Keratinocyte (primary cell): ENCODE measurements around the gene IL7R.

Experiments
- CTCF ChIP-seq, 3 experiments: IDR thresholded peaks in 1 of 3; conservative IDR thresholded peaks in 1 of 3; optimal IDR thresholded peaks in 1 of 3; 2 replicates in 2 of 3; 3 replicates in 1 of 3; pipeline versions ENCODE3 to v1.5.1; 2011; ENCODE audit warnings: low read length in 3 of 3, mild to moderate bottlenecking in 3 of 3, moderate library complexity in 2 of 3, control low read depth in 1 of 3, inconsistent platforms in 1 of 3; ENCODE audit not compliant: insufficient read depth in 2 of 3; ENCODE audit errors: extremely low read depth in 1 of 3
- EZH2 ChIP-seq: IDR thresholded peaks from one replicate; pipeline ENCODE4 v1.6.1; 2012; ENCODE audit warnings: inconsistent platforms, mild to moderate bottlenecking, low read length, moderate library complexity

GRCh38 chr5:35894131-35894530 lies 37.4 kb downstream of the IL7R start:
- TF ChIP-seq CTCF (optimal IDR thresholded peaks at IDR 0.05 in 1 of 3, IDR thresholded peaks at IDR 0.05 in 1 of 3, conservative IDR thresholded peaks at IDR 0.05 in 1 of 3; ENCODE audit: extremely low read depth in 1 of 3, insufficient read depth in 2 of 3, low read length in 3 of 3) (no peak), EZH2 (no peak)
